MM.1S (cell line): Measurements from ENCODE around the gene CHRNG.
"Not testable (repeated sequence)": the region's sequence is repeated elsewhere in the genome, so short reads cannot be mapped to it uniquely, and the experiment has no call there.

Experiments used
- DNase-seq: peaks from one replicate; pipeline ENCODE4 v3.0.0-alpha.2; 2015
- H2AFZ ChIP-seq: fragments of 300-600 bp; sonication (generic); 2 replicates; pipeline ENCODE4 v1.6.0; 2016; ENCODE audit warnings: antibody characterized with exemption, low read length
- H3F3A ChIP-seq: fragments of 300-600 bp; sonication (generic); 2 replicates; pipeline ENCODE4 v1.6.1; 2016; ENCODE audit warnings: mild to moderate bottlenecking, antibody characterized with exemption, low read length, moderate library complexity, mixed read lengths; ENCODE audit not compliant: insufficient read depth
- H3K27ac ChIP-seq: fragments of 300-600 bp; sonication (generic); 2 replicates; pipeline ENCODE4 v1.5.1; 2016; ENCODE audit warnings: mild to moderate bottlenecking, low read length
- H3K27me3 ChIP-seq: fragments of 300-600 bp; sonication (generic); replicated peaks from 2 replicates; pipeline ENCODE4 v1.6.0; 2016; ENCODE audit warnings: low read length; ENCODE audit not compliant: insufficient read depth
- H3K36me3 ChIP-seq: fragments of 300-600 bp; sonication (generic); replicated peaks from 2 replicates; pipeline ENCODE4 v1.6.1; 2016; ENCODE audit warnings: mild to moderate bottlenecking, low read length, mixed read lengths; ENCODE audit not compliant: insufficient read depth
- H3K4me1 ChIP-seq: fragments of 300-600 bp; sonication (generic); 2 replicates; pipeline ENCODE4 v1.6.1; 2016; ENCODE audit warnings: low read length, mixed read lengths
- H3K4me2 ChIP-seq: fragments of 300-600 bp; sonication (generic); 2 replicates; pipeline ENCODE4 v1.6.0; 2016; ENCODE audit warnings: low read depth, low read length
- H3K4me3 ChIP-seq: fragments of 300-600 bp; sonication (generic); 2 replicates; pipeline ENCODE4 v1.5.1; 2016; ENCODE audit warnings: low read length, mixed read lengths
- H3K79me2 ChIP-seq: fragments of 300-600 bp; sonication (generic); 2 replicates; pipeline ENCODE4 v1.6.1; 2016; ENCODE audit warnings: mixed run types, low read length, mixed read lengths
- H3K9ac ChIP-seq: fragments of 300-600 bp; sonication (generic); 2 replicates; pipeline ENCODE4 v1.6.1; 2016; ENCODE audit warnings: low read length, mixed read lengths
- H3K9me2 ChIP-seq: fragments of 300-600 bp; sonication (generic); replicated peaks from 2 replicates; pipeline ENCODE4 v1.6.1; 2016; ENCODE audit warnings: mild to moderate bottlenecking, low read length, mixed read lengths; ENCODE audit not compliant: insufficient read depth
- H3K9me3 ChIP-seq: fragments of 300-600 bp; sonication (generic); replicated peaks from 2 replicates; pipeline ENCODE4 v1.6.1; 2016; ENCODE audit warnings: mild to moderate bottlenecking, low read length, mixed read lengths; ENCODE audit not compliant: insufficient read depth
- H4K20me1 ChIP-seq: fragments of 300-600 bp; sonication (generic); 2 replicates; pipeline ENCODE4 v1.6.1; 2016; ENCODE audit warnings: mild to moderate bottlenecking, low read length, moderate library complexity, mixed read lengths; ENCODE audit not compliant: insufficient read depth
- CTCF ChIP-seq: fragments of 300-600 bp; sonication (generic); IDR thresholded peaks from 2 replicates; pipeline ENCODE4 v1.5.1; 2016; ENCODE audit warnings: antibody characterized with exemption, low read length, mixed read lengths
- EZH2 ChIP-seq: fragments of 300-600 bp; sonication (generic); optimal IDR thresholded peaks from 2 replicates; pipeline ENCODE3; 2017; ENCODE audit warnings: low read depth, mild to moderate bottlenecking, antibody characterized with exemption, low read length, mixed read lengths
- EZH2phosphoT487 ChIP-seq: fragments of 300-600 bp; sonication (generic); IDR thresholded peaks from 2 replicates; pipeline ENCODE4 v1.6.1; 2018; ENCODE audit warnings: antibody characterized with exemption, low read length

Gene CHRNG

GRCh38 chr2:232529806-232530547, 9.5 kb upstream of the CHRNG start:
- TF ChIP-seq CTCF, result no peak
- no peak for TF ChIP-seq EZH2phosphoT487
- TF ChIP-seq EZH2, result no peak
- no peak overlapping the region for H3K27ac ChIP-seq
- no peak for DNase-seq
- H3K9ac ChIP-seq, result no peak overlapping the region
- no peaks in the 10 kb centered on the region for H3K9me3 ChIP-seq
- H2AFZ ChIP-seq, result no peak overlapping the region
- H3K4me1 ChIP-seq, result no peaks in the 10 kb centered on the region
- no peaks in the 10 kb centered on the region for H3K36me3 ChIP-seq
- H3K4me3 ChIP-seq, result no peak overlapping the region
- no peak overlapping the region for H3K4me2 ChIP-seq
- H3K27me3 ChIP-seq, result no peaks in the 10 kb centered on the region
- H3K79me2 ChIP-seq, result no peaks in the 10 kb centered on the region
- no peaks in the 10 kb centered on the region for H3F3A ChIP-seq
- H4K20me1 ChIP-seq, result no peaks in the 10 kb centered on the region
- no peaks in the 10 kb centered on the region for H3K9me2 ChIP-seq

- Histone ChIP-seq H3K36me3 (no peaks in the 10 kb centered on the region), H3K4me1 (no peaks in the 10 kb centered on the region), H3K9me2 (no peaks in the 10 kb centered on the region), H3K27me3 (no peaks in the 10 kb centered on the region), H4K20me1 (no peaks in the 10 kb centered on the region), H2AFZ (no peak overlapping the region), H3F3A (no peaks in the 10 kb centered on the region), H3K9ac (no peak overlapping the region), H3K27ac (no peak overlapping the region), H3K4me3 (no peak overlapping the region), H3K4me2 (no peak overlapping the region), H3K9me3 (no peaks in the 10 kb centered on the region), H3K79me2 (no peaks in the 10 kb centered on the region)
- DNase-seq, result no peak
- TF ChIP-seq CTCF, result no peak
- TF ChIP-seq EZH2, result no peak
- no peak for TF ChIP-seq EZH2phosphoT487
Measured at GRCh38 chr2:232530626-232531260, 8.7 kb upstream of the CHRNG start.

GRCh38 chr2:232532419-232532818, 7.1 kb upstream of the CHRNG start:
- TF ChIP-seq EZH2phosphoT487, result no peak
- no peak for TF ChIP-seq CTCF
- no peak for TF ChIP-seq EZH2

GRCh38 chr2:232532821-232533220, 6.7 kb upstream of the CHRNG start:
- not testable (repeated sequence) for H3K4me2 ChIP-seq, H3F3A ChIP-seq

More at GRCh38 chr2:232532419-232532818, 7.1 kb upstream of the CHRNG start:
- no peak overlapping the region for H3K9ac ChIP-seq
- H3K27me3 ChIP-seq, result no peaks in the 10 kb centered on the region
- H3K9me3 ChIP-seq, result no peaks in the 10 kb centered on the region
- H3K79me2 ChIP-seq, result no peaks in the 10 kb centered on the region
- H2AFZ ChIP-seq, result no peak overlapping the region
- H3K27ac ChIP-seq, result no peak overlapping the region
- no peaks in the 10 kb centered on the region for H3F3A ChIP-seq
- H3K4me3 ChIP-seq, result no peak overlapping the region
- no peaks in the 10 kb centered on the region for H3K9me2 ChIP-seq
- H4K20me1 ChIP-seq, result no peaks in the 10 kb centered on the region
- H3K4me1 ChIP-seq, result no peaks in the 10 kb centered on the region
- DNase-seq, result no peak
- H3K4me2 ChIP-seq, result no peak overlapping the region
- no peaks in the 10 kb centered on the region for H3K36me3 ChIP-seq

More at GRCh38 chr2:232532821-232533220, 6.7 kb upstream of the CHRNG start:
- not testable (repeated sequence) for H3K4me1 ChIP-seq, H2AFZ ChIP-seq, H3K9me2 ChIP-seq, DNase-seq, H3K9me3 ChIP-seq, H4K20me1 ChIP-seq, H3K27ac ChIP-seq, H3K27me3 ChIP-seq, H3K36me3 ChIP-seq, H3K4me3 ChIP-seq, H3K9ac ChIP-seq, H3K79me2 ChIP-seq
